ENCODE data around the gene SF3A2. TPM values are rescaled to one million over a fixed set of nuclear protein-coding genes. Genes with fewer than 3 reads are reported as not detected.

The SF3A2 gene
- total RNA-seq, 1 donor from 2014 or later = 51.5 TPM

- no peak for DNase-seq
Measured at GRCh38 chr19:2226840-2227360, 9.7 kb upstream of the SF3A2 start.

- no peak for DNase-seq
Measured at GRCh38 chr19:2227415-2228156, 9.0 kb upstream of the SF3A2 start.

GRCh38 chr19:2228157-2229030 is 8.2 kb upstream of the SF3A2 start:
- no peak for DNase-seq

- DNase-seq = no peak
Measured at GRCh38 chr19:2229103-2230032, 7.3 kb upstream of the SF3A2 start.

GRCh38 chr19:2230033-2230531 is 6.5 kb upstream of the SF3A2 start:
- DNase-seq = no peak

- no peak for DNase-seq
Measured at GRCh38 chr19:2230807-2231533, 5.7 kb upstream of the SF3A2 start.

- no peak for DNase-seq
Measured at GRCh38 chr19:2231621-2232221, 4.9 kb upstream of the SF3A2 start.

GRCh38 chr19:2232286-2233151 is 4.1 kb upstream of the SF3A2 start:
- DNase-seq = no peak

GRCh38 chr19:2233601-2234280 is 2.9 kb upstream of the SF3A2 start:
- DNase-seq = no peak

- no peak for DNase-seq
Measured at GRCh38 chr19:2234996-2235380, 1.6 kb upstream of the SF3A2 start.

- DNase-seq = no peak
Measured at GRCh38 chr19:2235381-2236063, 1.1 kb upstream of the SF3A2 start.

GRCh38 chr19:2236064-2236313 is 635 bp upstream of the SF3A2 start:
- DNase-seq = no peak

- DNase-seq = peak; percentile 60
Measured at GRCh38 chr19:2237051-2237868, 636 bp downstream of the SF3A2 start.

GRCh38 chr19:2237869-2238153 is 1.2 kb downstream of the SF3A2 start:
- no peak for DNase-seq

- DNase-seq = no peak
Measured at GRCh38 chr19:2239173-2239572, 2.5 kb downstream of the SF3A2 start.

- DNase-seq = no peak
Measured at GRCh38 chr19:2239771-2240770, 3.4 kb downstream of the SF3A2 start.

All from skin of body (tissue), 2 donors.